DND-41 (cell line): ENCODE results near the gene RNF6.

Source experiments
- ATAC-seq: fragments of 200-7000 bp; cut with Tn5 transposase; 3 replicates; pipeline ENCODE4 v1.9.1; 2021; ENCODE audit warnings: low read depth; ENCODE audit not compliant: insufficient read depth
- DNase-seq: peaks from one replicate; pipeline ENCODE4 v3.0.0-alpha.2; 2020
- H2AFZ ChIP-seq: 2 replicates; pipeline ENCODE4 v1.6.0; 2012; ENCODE audit warnings: low read depth, low read length
- H3K27ac ChIP-seq: 2 replicates; pipeline ENCODE4 v1.5.1; 2012; ENCODE audit warnings: low read length, inconsistent platforms
- H3K27me3 ChIP-seq: fragments of 200-600 bp; sonication (generic); 2 replicates; pipeline ENCODE4 v1.6.0; 2012; ENCODE audit warnings: low read length, mild to moderate bottlenecking, inconsistent platforms; ENCODE audit not compliant: insufficient read depth, poor library complexity
- H3K36me3 ChIP-seq: 2 replicates; pipeline ENCODE4 v1.5.1; 2012; ENCODE audit warnings: low read length, inconsistent platforms; ENCODE audit not compliant: insufficient read depth
- H3K4me1 ChIP-seq: 2 replicates; pipeline ENCODE4 v1.5.1; 2012; ENCODE audit warnings: mild to moderate bottlenecking, low read length; ENCODE audit not compliant: insufficient read depth
- H3K4me2 ChIP-seq: 2 replicates; pipeline ENCODE4 v1.6.0; 2012; ENCODE audit warnings: mild to moderate bottlenecking, moderate library complexity, low read length, inconsistent platforms; ENCODE audit not compliant: insufficient read depth
- H3K4me3 ChIP-seq, 2 experiments: fragments of 200-600 bp in 1 of 2; shearing (Covaris generic) in 1 of 2; 2 replicates each; pipeline ENCODE4 v1.5.1; 2012 to 2016; ENCODE audit warnings: inconsistent platforms in 2 of 2, low read length in 2 of 2, mild to moderate bottlenecking in 2 of 2, low read depth in 1 of 2, moderate library complexity in 1 of 2
- H3K79me2 ChIP-seq: 2 replicates; pipeline ENCODE4 v1.6.0; 2012; ENCODE audit warnings: low read length, inconsistent platforms; ENCODE audit not compliant: insufficient read depth
- H3K9ac ChIP-seq: 2 replicates; pipeline ENCODE4 v1.6.0; 2012; ENCODE audit warnings: low read depth, mild to moderate bottlenecking, inconsistent platforms, low read length, moderate library complexity
- H3K9me3 ChIP-seq: 2 replicates; pipeline ENCODE4 v1.5.1; 2012; ENCODE audit warnings: low read length, moderate library complexity, mild to moderate bottlenecking, inconsistent platforms; ENCODE audit not compliant: insufficient read depth, severe bottlenecking
- H4K20me1 ChIP-seq: 2 replicates; pipeline ENCODE4 v1.6.0; 2012; ENCODE audit warnings: low read length; ENCODE audit not compliant: insufficient read depth
- CTCF ChIP-seq: IDR thresholded peaks from 2 replicates; pipeline ENCODE4 v1.5.1; 2012; ENCODE audit warnings: borderline replicate concordance, low read length, moderate library complexity, mild to moderate bottlenecking; ENCODE audit not compliant: poor library complexity, severe bottlenecking; ENCODE audit errors: extremely low read depth
- EZH2 ChIP-seq: IDR thresholded peaks from 3 replicates; pipeline ENCODE4 v1.6.1; 2012; ENCODE audit warnings: borderline replicate concordance, low read depth, mild to moderate bottlenecking, moderate library complexity, low read length, inconsistent platforms; ENCODE audit not compliant: severe bottlenecking

Gene RNF6

GRCh38 chr13:26216042-26216441 is 6.1 kb downstream of the RNF6 start:
- ATAC-seq = no peak

GRCh38 chr13:26213982-26214381 is 8.1 kb downstream of the RNF6 start:
- no peaks in the 10 kb centered on the region; the same call in 1 of the 2 replicates for H3K4me1 ChIP-seq

More at GRCh38 chr13:26216042-26216441, 6.1 kb downstream of the RNF6 start:
- Histone ChIP-seq H3K4me3 (no peak overlapping the region), H3K27ac (no peak overlapping the region), H3K4me1 (peaks cover 19% of the 10 kb centered on the region), H3K27me3 (no peaks in the 10 kb centered on the region), H3K36me3 (peaks cover 94% of the 10 kb centered on the region), H3K4me2 (no peak overlapping the region), H3K9me3 (no peaks in the 10 kb centered on the region), H3K9ac (no peak overlapping the region), H4K20me1 (no peaks in the 10 kb centered on the region; the same call in 1 of the 2 replicates), H3K79me2 (peaks cover 19% of the 10 kb centered on the region), H2AFZ (no peak overlapping the region)
- no peak for DNase-seq
- TF ChIP-seq EZH2 (no peak), CTCF (no peak)

GRCh38 chr13:26213345-26213744 is 8.8 kb downstream of the RNF6 start:
- peaks cover 87% of the 10 kb centered on the region for H3K36me3 ChIP-seq
- no peak overlapping the region for H3K4me2 ChIP-seq
- no peak overlapping the region for H2AFZ ChIP-seq
- H3K79me2 ChIP-seq = no peaks in the 10 kb centered on the region
- no peaks in the 10 kb centered on the region for H4K20me1 ChIP-seq
- no peaks in the 10 kb centered on the region for H3K9me3 ChIP-seq
- H3K4me1 ChIP-seq = no peaks in the 10 kb centered on the region
- DNase-seq = no peak
- H3K9ac ChIP-seq = no peak overlapping the region
- TF ChIP-seq EZH2 = no peak
- TF ChIP-seq CTCF = no peak
- H3K27ac ChIP-seq = no peak overlapping the region
- no peaks in the 10 kb centered on the region for H3K27me3 ChIP-seq
- no peak for ATAC-seq
- no peak overlapping the region for H3K4me3 ChIP-seq

More at GRCh38 chr13:26213982-26214381, 8.1 kb downstream of the RNF6 start:
- no peaks in the 10 kb centered on the region for H3K9me3 ChIP-seq
- H4K20me1 ChIP-seq = no peaks in the 10 kb centered on the region
- H3K27ac ChIP-seq = no peak overlapping the region
- H3K36me3 ChIP-seq = peaks cover 90% of the 10 kb centered on the region
- H3K79me2 ChIP-seq = no peaks in the 10 kb centered on the region
- H2AFZ ChIP-seq = no peak overlapping the region
- ATAC-seq (no peak), DNase-seq (no peak)
- no peak overlapping the region for H3K9ac ChIP-seq
- H3K27me3 ChIP-seq = no peaks in the 10 kb centered on the region
- H3K4me3 ChIP-seq = no peak overlapping the region
- TF ChIP-seq EZH2 = no peak
- no peak for TF ChIP-seq CTCF
- no peak overlapping the region for H3K4me2 ChIP-seq

- H3K9ac ChIP-seq = no peak overlapping the region
- no peaks in the 10 kb centered on the region for H3K79me2 ChIP-seq
- TF ChIP-seq CTCF (no peak), EZH2 (no peak)
- no peak overlapping the region for H2AFZ ChIP-seq
- no peaks in the 10 kb centered on the region for H3K9me3 ChIP-seq
- DNase-seq = no peak
- H3K4me1 ChIP-seq = no peaks in the 10 kb centered on the region
- H3K4me2 ChIP-seq = no peak overlapping the region
- H3K27ac ChIP-seq = no peak overlapping the region
- no peak overlapping the region for H3K4me3 ChIP-seq
- H3K36me3 ChIP-seq = peaks cover 49% of the 10 kb centered on the region
- no peak for ATAC-seq
- H3K27me3 ChIP-seq = no peaks in the 10 kb centered on the region
- H4K20me1 ChIP-seq = no peaks in the 10 kb centered on the region
These were observed 13.8 kb downstream of the RNF6 start for GRCh38 chr13:26208287-26208686.
